ENCODE results near the gene FBXW12. TPM values are rescaled to one million over a fixed set of nuclear protein-coding genes. Genes with fewer than 3 reads are reported as not detected.

The FBXW12 gene
- total RNA-seq, 2 donors from 2014 or later, result not detected

DNA sequence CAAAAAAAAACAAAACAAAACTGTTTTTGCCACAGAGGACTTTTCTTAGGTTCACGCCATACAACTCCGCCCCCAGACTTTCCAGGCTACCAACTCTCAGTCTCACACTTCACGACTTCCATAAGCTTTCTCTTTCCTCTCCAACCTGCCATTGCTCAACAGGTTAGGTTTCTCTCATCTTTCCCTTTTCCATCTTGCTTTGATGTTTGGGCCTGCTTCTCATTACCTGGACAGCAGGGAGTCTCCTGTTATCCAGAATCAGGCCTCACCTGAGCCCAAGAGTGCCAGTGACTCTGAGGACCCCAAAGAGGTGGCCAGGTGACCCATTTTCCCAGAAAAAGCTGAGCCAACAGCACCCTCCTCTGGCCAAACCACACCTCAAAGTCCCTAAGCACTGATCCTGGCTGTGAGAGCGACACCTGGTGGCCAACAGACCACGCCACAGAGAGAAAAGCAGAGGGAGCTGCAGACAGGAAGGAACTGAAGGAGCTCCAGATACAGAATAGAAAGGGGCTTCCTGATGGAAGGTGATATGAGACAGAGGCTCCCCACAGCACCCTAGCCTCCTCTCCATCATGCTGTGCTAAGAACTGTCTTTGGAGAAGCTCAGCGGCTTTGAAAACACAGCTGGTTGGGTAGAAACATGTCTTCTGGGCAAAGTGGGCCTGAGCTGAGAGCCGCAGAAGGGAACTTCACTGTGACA, 63.9 kb downstream of the FBXW12 start:
- no peaks in the 10 kb centered on the region for H3K27me3 ChIP-seq
- H3K9ac ChIP-seq (ENCODE audit: low read depth in 2 of 2, low read length in 2 of 2), result no peak overlapping the region
- intact Hi-C loops (cut with DNase I), result loop anchor here (2.0 to 5.0 kb wide), 3 partner anchors 35 to 244 kb away; no protein-coding TSS in a partner anchor
- H3K27ac ChIP-seq, result no peak overlapping the region
- TF ChIP-seq, protein P1, sequence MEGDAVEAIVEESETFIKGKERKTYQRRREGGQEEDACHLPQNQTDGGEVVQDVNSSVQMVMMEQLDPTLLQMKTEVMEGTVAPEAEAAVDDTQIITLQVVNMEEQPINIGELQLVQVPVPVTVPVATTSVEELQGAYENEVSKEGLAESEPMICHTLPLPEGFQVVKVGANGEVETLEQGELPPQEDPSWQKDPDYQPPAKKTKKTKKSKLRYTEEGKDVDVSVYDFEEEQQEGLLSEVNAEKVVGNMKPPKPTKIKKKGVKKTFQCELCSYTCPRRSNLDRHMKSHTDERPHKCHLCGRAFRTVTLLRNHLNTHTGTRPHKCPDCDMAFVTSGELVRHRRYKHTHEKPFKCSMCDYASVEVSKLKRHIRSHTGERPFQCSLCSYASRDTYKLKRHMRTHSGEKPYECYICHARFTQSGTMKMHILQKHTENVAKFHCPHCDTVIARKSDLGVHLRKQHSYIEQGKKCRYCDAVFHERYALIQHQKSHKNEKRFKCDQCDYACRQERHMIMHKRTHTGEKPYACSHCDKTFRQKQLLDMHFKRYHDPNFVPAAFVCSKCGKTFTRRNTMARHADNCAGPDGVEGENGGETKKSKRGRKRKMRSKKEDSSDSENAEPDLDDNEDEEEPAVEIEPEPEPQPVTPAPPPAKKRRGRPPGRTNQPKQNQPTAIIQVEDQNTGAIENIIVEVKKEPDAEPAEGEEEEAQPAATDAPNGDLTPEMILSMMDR (IDR thresholded peaks at IDR 0.05), result peak; percentile 100
- H3K36me3 ChIP-seq, result no peaks in the 10 kb centered on the region
- H3K9me3 ChIP-seq, result no peaks in the 10 kb centered on the region
- peak; percentile 92 for DNase-seq
- peaks cover 30% of the 10 kb centered on the region for H3K4me1 ChIP-seq
- no peak overlapping the region for H3K4me3 ChIP-seq

DNA sequence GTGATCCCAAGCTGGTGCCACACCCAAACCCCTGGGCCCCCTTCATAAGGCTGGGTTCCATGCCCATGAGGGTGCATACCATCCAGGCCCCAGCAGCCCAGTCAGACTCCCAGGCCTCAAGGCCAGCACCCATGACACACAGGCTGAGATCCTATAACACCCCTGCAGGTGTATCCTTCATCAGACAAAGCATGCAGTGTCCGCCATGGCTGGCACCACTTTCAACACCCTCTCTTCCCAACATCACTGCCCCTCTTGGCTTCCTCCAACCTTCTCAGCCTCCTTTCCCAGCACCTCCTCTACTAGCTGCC, 64.4 kb downstream of the FBXW12 start:
- no peaks in the 10 kb centered on the region for H3K9me3 ChIP-seq
- H3K27ac ChIP-seq, result no peak overlapping the region
- no peaks in the 10 kb centered on the region for H3K27me3 ChIP-seq
- intact Hi-C loops (cut with DNase I), result loop anchor here (2.0 to 5.0 kb wide), 3 partner anchors 36 to 244 kb away; no protein-coding TSS in a partner anchor
- H3K9ac ChIP-seq (ENCODE audit: low read depth in 2 of 2, low read length in 2 of 2), result no peak overlapping the region
- TF ChIP-seq, protein P1 (IDR thresholded peaks at IDR 0.05), result no peak
- H3K36me3 ChIP-seq, result no peaks in the 10 kb centered on the region
- H3K4me3 ChIP-seq, result no peak overlapping the region
- no peak for DNase-seq
- H3K4me1 ChIP-seq, result peaks cover 30% of the 10 kb centered on the region

DNA sequence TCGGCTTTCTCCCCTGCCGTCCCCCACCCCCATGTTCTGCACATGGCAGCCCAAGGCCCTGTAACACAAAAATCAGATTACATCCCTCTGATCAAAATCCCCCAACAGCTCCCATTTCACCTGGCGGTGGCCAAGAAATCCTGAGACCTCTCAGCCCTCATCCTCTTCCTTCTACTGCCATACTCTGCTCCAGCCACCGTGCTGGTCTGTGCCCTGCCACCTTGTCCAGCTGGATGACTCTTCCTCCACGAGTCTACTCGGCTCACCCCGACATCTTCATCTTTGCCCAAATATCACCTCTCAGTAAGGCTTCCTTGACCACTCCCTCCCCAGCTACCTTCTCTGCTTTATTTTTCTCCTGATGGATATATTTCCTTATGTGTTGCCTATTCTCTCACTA, 64.8 kb downstream of the FBXW12 start:
- no peaks in the 10 kb centered on the region for H3K9me3 ChIP-seq
- intact Hi-C loops (cut with DNase I), result loop anchor here (2.0 to 5.0 kb wide), 3 partner anchors 36 to 245 kb away; no protein-coding TSS in a partner anchor
- TF ChIP-seq, protein P1 (IDR thresholded peaks at IDR 0.05), result no peak
- DNase-seq, result no peak
- no peak overlapping the region for H3K27ac ChIP-seq
- peaks cover 30% of the 10 kb centered on the region for H3K4me1 ChIP-seq
- no peaks in the 10 kb centered on the region for H3K36me3 ChIP-seq
- H3K9ac ChIP-seq (ENCODE audit: low read depth in 2 of 2, low read length in 2 of 2), result no peak overlapping the region
- H3K27me3 ChIP-seq, result no peaks in the 10 kb centered on the region
- H3K4me3 ChIP-seq, result no peak overlapping the region

DNA sequence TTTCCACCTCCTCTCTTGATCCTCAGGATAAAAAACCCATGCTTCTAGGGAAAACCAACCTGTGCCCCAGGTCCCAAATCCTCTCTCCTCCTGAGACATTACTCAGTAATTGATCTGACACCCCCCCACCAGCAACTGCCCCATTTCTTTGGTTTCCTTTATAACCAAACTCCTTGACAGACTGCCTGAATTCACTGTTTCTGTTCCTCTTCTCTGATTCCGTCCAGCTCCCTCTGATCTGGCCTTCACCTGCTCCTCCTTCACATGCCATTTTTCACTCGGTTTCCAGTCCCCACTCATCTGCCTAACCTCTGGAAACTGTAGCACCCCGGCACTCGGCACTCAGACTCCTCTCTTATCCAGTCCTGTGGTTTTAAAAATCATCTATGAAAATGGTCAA, 65.8 kb downstream of the FBXW12 start:
- Histone ChIP-seq H3K4me3 (no peak overlapping the region), H3K9ac (ENCODE audit: low read depth in 2 of 2, low read length in 2 of 2) (no peak overlapping the region), H3K36me3 (no peaks in the 10 kb centered on the region), H3K27ac (no peak overlapping the region), H3K4me1 (peaks cover 30% of the 10 kb centered on the region), H3K9me3 (no peaks in the 10 kb centered on the region), H3K27me3 (no peaks in the 10 kb centered on the region)
- intact Hi-C loops (cut with DNase I), result loop anchor here (2.0 to 5.0 kb wide), 3 partner anchors 37 to 246 kb away; no protein-coding TSS in a partner anchor
- TF ChIP-seq, protein P1 (IDR thresholded peaks at IDR 0.05), result no peak
- DNase-seq, result no peak

DNA sequence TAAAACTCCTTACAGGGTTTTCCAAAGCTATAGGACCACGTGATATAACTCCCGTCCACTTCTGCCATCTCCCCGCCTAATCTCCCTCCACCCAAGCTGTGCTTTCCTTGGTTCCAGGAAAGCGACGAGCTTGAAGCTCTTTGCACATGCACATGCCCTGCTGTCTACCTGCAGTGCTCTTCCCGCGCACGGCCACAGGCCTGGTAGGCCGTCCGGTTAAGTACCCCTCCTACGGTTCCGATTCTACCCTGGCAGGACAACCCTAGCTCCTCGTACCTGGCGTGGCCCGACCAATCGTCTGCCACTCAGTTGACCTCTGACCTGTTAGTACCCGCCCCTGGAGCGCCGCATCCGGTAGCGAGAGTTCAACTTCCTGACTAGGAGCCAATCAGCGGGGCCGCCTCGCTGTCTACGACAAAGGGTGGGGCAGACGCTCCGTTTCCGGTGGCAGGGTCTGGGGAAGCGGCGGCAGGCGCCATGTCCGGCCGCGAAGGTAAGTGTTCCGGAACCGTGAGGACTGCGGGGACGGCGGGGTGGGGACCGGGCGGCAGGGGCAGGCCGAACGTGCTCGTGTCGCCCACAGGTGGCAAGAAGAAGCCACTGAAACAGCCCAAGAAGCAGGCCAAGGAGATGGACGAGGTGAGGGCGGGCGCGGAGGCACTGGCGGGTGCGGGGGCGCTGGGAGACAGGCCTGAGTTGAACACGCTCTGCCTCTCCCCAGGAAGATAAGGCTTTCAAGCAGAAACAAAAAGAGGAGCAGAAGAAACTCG, 68.0 kb downstream of the FBXW12 start, which contains the start of the genes CCDC51 and TMA7:
CCDC51 (minus strand) TSS at position 300 of the 770 bp plus-strand sequence. CDS start 4,991 bp downstream, outside the sequence.
TMA7 (plus strand) TSS at position 438 of the 770 bp plus-strand sequence; CDS start at position 478, 40 bp downstream.
- intact Hi-C loops (cut with DNase I), result loop anchor here (5.0 kb wide), 1 partner anchor 248 kb away; no protein-coding TSS in a partner anchor
- peak; percentile 99 for DNase-seq
- Histone ChIP-seq H3K36me3 (no peaks in the 10 kb centered on the region), H3K4me3 (peak within 1 kb of the TSS; percentile 77), H3K9me3 (no peaks in the 10 kb centered on the region), H3K27ac (peak within 1 kb of the TSS; percentile 83), H3K4me1 (peaks cover 8% of the 10 kb centered on the region), H3K27me3 (no peaks in the 10 kb centered on the region), H3K9ac (ENCODE audit: low read depth in 2 of 2, low read length in 2 of 2) (peak within 1 kb of the TSS; percentile 93 to 94)
- TF ChIP-seq, protein P1 (IDR thresholded peaks at IDR 0.05), result no peak

Data from colonic mucosa (tissue), 4 donors.